GM20000 (cell line): ENCODE data around the gene CADPS.

Experiments used
- DNase-seq: peaks from one replicate; pipeline ENCODE4 v3.0.0; 2012; ENCODE audit warnings: low spot score
- CTCF ChIP-seq: IDR thresholded peaks from 2 replicates; pipeline ENCODE4 v1.5.1; 2012; ENCODE audit warnings: mild to moderate bottlenecking, control low read depth; ENCODE audit errors: extremely low read depth, missing control alignments

CADPS gene

GRCh38 chr3:62559831-62560445 lies 315.3 kb downstream of the CADPS start:
- DNase-seq = no peak
- TF ChIP-seq CTCF = no peak

- peak; percentile 13 for DNase-seq
- peak; percentile 7 for TF ChIP-seq CTCF
These were observed 316.6 kb downstream of the CADPS start for GRCh38 chr3:62558549-62559112.

GRCh38 chr3:62557983-62558382 lies 317.2 kb downstream of the CADPS start:
- no peak for TF ChIP-seq CTCF

GRCh38 chr3:62557450-62557849 lies 317.8 kb downstream of the CADPS start:
- no peak for TF ChIP-seq CTCF
- no peak for DNase-seq

More at GRCh38 chr3:62557983-62558382, 317.2 kb downstream of the CADPS start:
- DNase-seq = no peak

- DNase-seq = no peak
- TF ChIP-seq CTCF = no peak
These were observed 318.9 kb downstream of the CADPS start for GRCh38 chr3:62556121-62556815.

- DNase-seq = no peak
- TF ChIP-seq CTCF = no peak
These were observed 320.9 kb downstream of the CADPS start for GRCh38 chr3:62554264-62554799.

- no peak for TF ChIP-seq CTCF
- no peak for DNase-seq
These were observed 321.4 kb downstream of the CADPS start for GRCh38 chr3:62553811-62554210.
